GM12878 (cell line): ENCODE measurements around the gene RAD52. TPM values are rescaled to one million over a fixed set of nuclear protein-coding genes. Genes with fewer than 3 reads are reported as not detected.

Source experiments
- ATAC-seq: fragments of 200-7000 bp; cut with Tn5 transposase; 3 replicates; pipeline ENCODE4 v1.9.1; 2020; ENCODE audit warnings: mild to moderate bottlenecking, moderate library complexity
- BruUV-seq: library from RNA; stranded (reverse); fragments of 400-500 nt; replicated peaks from 2 replicates; lab custom pipeline; 2021; lab: Mats Ljungman, UMichigan
- CTCF ChIA-PET: fragments of 300-600 bp; sonication (Branson Sonifier 250); formaldehyde crosslinking; extraction: SDS; loops from one replicate; lab custom pipeline; 2021; ENCODE audit warnings: inconsistent platforms; lab: Yijun Ruan, JAX
- POLR2A ChIA-PET: fragments of 350-600 bp; formaldehyde crosslinking; extraction: SDS; loops from one replicate; lab custom pipeline; 2021; ENCODE audit warnings: inconsistent platforms; lab: Charles Lee
- RAD21 ChIA-PET: fragments of 300-600 bp; sonication (Branson Sonifier 250); formaldehyde crosslinking; loops from one replicate; lab custom pipeline; 2023; ENCODE audit warnings: antibody characterized with exemption; ENCODE audit not compliant: unreplicated experiment; lab: Charles Lee
- SMC1A ChIA-PET: fragments of 300-600 bp; sonication (Branson Sonifier 250); formaldehyde crosslinking; loops from one replicate; lab custom pipeline; 2023; ENCODE audit not compliant: unreplicated experiment, uncharacterized antibody; lab: Charles Lee
- DNase-seq: peaks from one replicate; pipeline ENCODE4 v3.0.0-alpha.2; 2011; ENCODE audit warnings: low read depth, low spot score
- FAIRE-seq: peaks from 3 replicates; lab custom pipeline; 2011; peaks lifted over from hg19 to GRCh38; lab: Jason Lieb, UNC
- H2AFZ ChIP-seq: 2 replicates; pipeline ENCODE4 v1.6.0; 2011; ENCODE audit warnings: low read depth, low read length, control low read depth; ENCODE audit not compliant: control insufficient read depth
- H3K27ac ChIP-seq: 2 replicates; pipeline ENCODE4 v1.5.1; 2011; ENCODE audit warnings: control low read depth; ENCODE audit not compliant: control insufficient read depth, insufficient read depth
- H3K27me3 ChIP-seq, 2 experiments: replicated peaks in 1 of 2; 2 replicates each; pipeline versions ENCODE4 v1.6.0 to v1.6.1; 2011; ENCODE audit warnings: low read length in 1 of 2; ENCODE audit not compliant: control insufficient read depth in 2 of 2, insufficient read depth in 2 of 2
- H3K36me3 ChIP-seq, 2 experiments: 2 replicates each; pipeline ENCODE4 v1.5.1; 2011; ENCODE audit warnings: low read length in 1 of 2; ENCODE audit not compliant: control insufficient read depth in 2 of 2, insufficient read depth in 2 of 2
- H3K4me1 ChIP-seq: 2 replicates; pipeline ENCODE4 v1.6.1; 2011; ENCODE audit warnings: mild to moderate bottlenecking, low read length, moderate library complexity, mixed read lengths; ENCODE audit not compliant: control insufficient read depth, insufficient read depth
- H3K4me2 ChIP-seq: 2 replicates; pipeline ENCODE4 v1.6.0; 2011; ENCODE audit warnings: control low read depth; ENCODE audit not compliant: control insufficient read depth, insufficient read depth
- H3K4me3 ChIP-seq: fragments of 200-600 bp; sonication (generic); 2 replicates; pipeline ENCODE4 v1.5.1; 2016
- H3K79me2 ChIP-seq: 2 replicates; pipeline ENCODE4 v1.6.0; 2011; ENCODE audit warnings: low read length; ENCODE audit not compliant: control insufficient read depth, insufficient read depth
- H3K9ac ChIP-seq: 2 replicates; pipeline ENCODE4 v1.8.0; 2011; ENCODE audit warnings: low read length, control low read depth, mixed read lengths; ENCODE audit not compliant: control insufficient read depth, insufficient read depth
- H3K9me3 ChIP-seq: replicated peaks from 3 replicates; pipeline ENCODE4 v1.5.1; 2011; ENCODE audit warnings: mild to moderate bottlenecking, low read length; ENCODE audit not compliant: control insufficient read depth, insufficient read depth
- H4K20me1 ChIP-seq: 2 replicates; pipeline ENCODE4 v1.6.0; 2011; ENCODE audit not compliant: control insufficient read depth, insufficient read depth
- CTCF ChIP-seq, 3 experiments: IDR thresholded peaks in 2 of 3; conservative IDR thresholded peaks in 1 of 3; 2 replicates each; pipeline ENCODE4 v1.5.1; 2011; ENCODE audit warnings: low read depth in 3 of 3, low read length in 3 of 3, mild to moderate bottlenecking in 3 of 3, control low read depth in 2 of 3, moderate library complexity in 2 of 3, inconsistent platforms in 1 of 3, mixed read lengths in 1 of 3; ENCODE audit not compliant: control insufficient read depth in 2 of 3, insufficient read depth in 1 of 3; ENCODE audit errors: extremely low read depth in 1 of 3
- HSF1 ChIP-seq: fragments of 150-350 bp; IDR thresholded peaks from 2 replicates; pipeline ENCODE4 v1.6.1; 2014; ENCODE audit warnings: mild to moderate bottlenecking, low read depth, low read length
- MYB ChIP-seq: fragments of 150-350 bp; IDR thresholded peaks from 2 replicates; pipeline ENCODE4 v1.6.1; 2014; ENCODE audit warnings: mild to moderate bottlenecking, low read depth, low read length, borderline replicate concordance
- NFYA ChIP-seq: IDR thresholded peaks from 2 replicates; pipeline ENCODE4 v1.6.1; 2011; ENCODE audit warnings: low read depth, mild to moderate bottlenecking, low read length, improper control_type of control experiment, borderline replicate concordance
- PKNOX1 ChIP-seq: fragments of 450-650 bp; IDR thresholded peaks from 2 replicates; pipeline ENCODE4 v1.6.1; 2016; ENCODE audit warnings: mild to moderate bottlenecking
- SMC3 ChIP-seq: IDR thresholded peaks from 2 replicates; pipeline ENCODE4 v1.6.1; 2011; ENCODE audit warnings: low read length, improper control_type of control experiment, borderline replicate concordance
- SP1 ChIP-seq: IDR thresholded peaks from one replicate; pipeline ENCODE4 v1.6.1; 2011; ENCODE audit warnings: low read depth, low read length
- STAT1 ChIP-seq: fragments of 450-650 bp; conservative IDR thresholded peaks from 2 replicates; pipeline ENCODE4 v1.6.1; 2014; ENCODE audit warnings: antibody characterized with exemption, mild to moderate bottlenecking
- TCF12 ChIP-seq: IDR thresholded peaks from 2 replicates; pipeline ENCODE4 v1.6.1; 2011; ENCODE audit warnings: low read depth, mild to moderate bottlenecking, low read length
- ZNF622 ChIP-seq: fragments of 450-650 bp; IDR thresholded peaks from 2 replicates; pipeline ENCODE4 v1.6.1; 2017; ENCODE audit warnings: mild to moderate bottlenecking, inconsistent platforms
- WGBS: methylation state at CpG from one replicate; pipeline ENCODE4 v1.1.6; 2016; ENCODE audit warnings: low lambda C conversion rate; ENCODE audit not compliant: insufficient replicate concordance, insufficient coverage; ENCODE audit errors: missing lambda C conversion rate; 5-methylcytosine and 5-hydroxymethylcytosine counted together
- in situ Hi-C: fragments of 300-500 bp; cut with MboI; formaldehyde crosslinking; loops from 9 replicates; pipeline ENCODE4 v1.14.3; 2018; ENCODE audit warnings: mixed read lengths
- intact Hi-C: fragments of 100-400 bp; cut with micrococcal nuclease; formaldehyde crosslinking; loops from one replicate; pipeline ENCODE4 v1.14.2; 2022; ENCODE audit not compliant: unreplicated experiment
- polyA plus RNA-seq, 11 experiments: library from polyadenylated mRNA; depleted of rRNA in 4 of 11; unstranded in 6 of 11; stranded (reverse) in 5 of 11; fragments of >200 nt; fragmentation: Nextera tagmentation in 4 of 11; fragmentation: Illumina TruSeq in 1 of 11; extraction: Ambion mirVana in 4 of 11; extraction: Trizol in 1 of 11; gene quantifications; 1 replicate in 1 of 11; 2 replicates in 10 of 11; pipeline versions ENCODE4 v1.2.1 to v1.2.3, GENCODE V29; 2011 to 2016; ENCODE audit warnings: inconsistent platforms in 2 of 11, missing spikeins in 2 of 11, low read depth in 1 of 11
- total RNA-seq, 4 experiments: library from RNA; depleted of rRNA in 3 of 4; stranded (reverse); fragments of >200 nt in 3 of 4; fragmentation: Illumina TruSeq in 1 of 4; extraction: Trizol in 1 of 4; gene quantifications; 2 replicates each; pipeline versions ENCODE4 v1.2.1 to v1.2.3, GENCODE V29; 2013 to 2021

RAD52 gene
- total and polyA plus RNA-seq, 10 of the 15 experiments (the other 5 are each of a cell fraction or from before 2014, with no cell fraction given): 2.0 to 15.7 (median 8.9) TPM

GRCh38 chr12:938810-939209, 10.7 kb downstream of the RAD52 start:
- Histone ChIP-seq H3K4me3 (no peak overlapping the region), H3K27me3 (no peaks in the 10 kb centered on the region), H2AFZ (no peak overlapping the region), H3K9me3 (no peaks in the 10 kb centered on the region), H3K27ac (no peak overlapping the region), H3K4me2 (no peak overlapping the region), H3K9ac (no peak overlapping the region), H3K4me1 (no peaks in the 10 kb centered on the region), H3K79me2 (no peaks in the 10 kb centered on the region; the same call in 1 of the 2 replicates), H3K36me3 (no peaks in the 10 kb centered on the region; a peak in 2 of 4 replicates), H4K20me1 (no peaks in the 10 kb centered on the region)
- BruUV-seq: no TSS peak
- no peak for DNase-seq
- ATAC-seq: no peak
- ChIA-PET POLR2A (interaction anchor here (0.7 kb wide), 1 partner anchor 363 kb away, joined by 4 read pairs; no protein-coding TSS in a partner anchor), CTCF (interaction anchor here (0.7 to 1.9 kb wide), 4 partner anchors 11 to 324 kb away, joined by 3 to 5 read pairs (median 4); partner anchors contain the start of gene RAD52), SMC1A (interaction anchor here (1.4 to 2.3 kb wide), 2 partner anchors 10 to 154 kb away, joined by 4 to 6 read pairs; no protein-coding TSS in a partner anchor), RAD21 (interaction anchor here (1.1 kb wide), 1 partner anchor 10 kb away, joined by 6 read pairs; the partner anchor contains the start of gene RAD52)
- FAIRE-seq: no peak
- no peak for TF ChIP-seq HSF1
- in situ Hi-C loops: no loop called here
- WGBS: 98% methylated on average over 3 of the region's 3 CpGs
- intact Hi-C loops: no loop called here

- no peak for ATAC-seq
- no TSS peak for BruUV-seq
- TF ChIP-seq TCF12: no peak
- no peak for TF ChIP-seq MYB
- no peak for TF ChIP-seq PKNOX1
- TF ChIP-seq NFYA: no peak
- no peak for TF ChIP-seq CTCF (IDR thresholded peaks at IDR 0.05 in 2 of 3, conservative IDR thresholded peaks at IDR 0.05 in 1 of 3; ENCODE audit: control insufficient read depth in 2 of 3, extremely low read depth in 1 of 3, insufficient read depth in 1 of 3, low read depth in 3 of 3, low read length in 3 of 3)
- TF ChIP-seq SMC3: no peak
- TF ChIP-seq STAT1: no peak
- no peak for TF ChIP-seq ZNF622
- TF ChIP-seq SP1: no peak
Measured at GRCh38 chr12:936377-937345, 12.8 kb downstream of the RAD52 start.

More at GRCh38 chr12:936377-937345, 12.8 kb downstream of the RAD52 start:
- in situ Hi-C loops: no loop called here
- Histone ChIP-seq H3K4me1 (no peaks in the 10 kb centered on the region), H3K27me3 (no peaks in the 10 kb centered on the region), H4K20me1 (no peaks in the 10 kb centered on the region), H3K9ac (no peak overlapping the region), H3K36me3 (no peaks in the 10 kb centered on the region; a peak in 2 of 4 replicates), H3K9me3 (no peaks in the 10 kb centered on the region), H3K4me2 (no peak overlapping the region), H3K4me3 (no peak overlapping the region), H3K27ac (no peak overlapping the region), H3K79me2 (no peaks in the 10 kb centered on the region; the same call in 1 of the 2 replicates), H2AFZ (no peak overlapping the region)
- ChIA-PET RAD21 (no interaction called here), POLR2A (no interaction called here), CTCF (interaction anchor here (1.3 to 1.9 kb wide), 2 partner anchors 10 to 322 kb away, joined by 3 to 5 read pairs; no protein-coding TSS in a partner anchor), SMC1A (interaction anchor here (1.1 to 1.7 kb wide), 2 partner anchors 10 to 54 kb away, joined by 3 to 5 read pairs; no protein-coding TSS in a partner anchor)
- intact Hi-C loops: no loop called here
- DNase-seq (no peak), FAIRE-seq (no peak)
- WGBS: 76% methylated on average over 8 of the region's 8 CpGs
